ENCODE data around the gene MEI1.
"Not testable (repeated sequence)": the region's sequence is repeated elsewhere in the genome, so short reads cannot be mapped to it uniquely, and the experiment has no call there.

Gene MEI1, protein sequence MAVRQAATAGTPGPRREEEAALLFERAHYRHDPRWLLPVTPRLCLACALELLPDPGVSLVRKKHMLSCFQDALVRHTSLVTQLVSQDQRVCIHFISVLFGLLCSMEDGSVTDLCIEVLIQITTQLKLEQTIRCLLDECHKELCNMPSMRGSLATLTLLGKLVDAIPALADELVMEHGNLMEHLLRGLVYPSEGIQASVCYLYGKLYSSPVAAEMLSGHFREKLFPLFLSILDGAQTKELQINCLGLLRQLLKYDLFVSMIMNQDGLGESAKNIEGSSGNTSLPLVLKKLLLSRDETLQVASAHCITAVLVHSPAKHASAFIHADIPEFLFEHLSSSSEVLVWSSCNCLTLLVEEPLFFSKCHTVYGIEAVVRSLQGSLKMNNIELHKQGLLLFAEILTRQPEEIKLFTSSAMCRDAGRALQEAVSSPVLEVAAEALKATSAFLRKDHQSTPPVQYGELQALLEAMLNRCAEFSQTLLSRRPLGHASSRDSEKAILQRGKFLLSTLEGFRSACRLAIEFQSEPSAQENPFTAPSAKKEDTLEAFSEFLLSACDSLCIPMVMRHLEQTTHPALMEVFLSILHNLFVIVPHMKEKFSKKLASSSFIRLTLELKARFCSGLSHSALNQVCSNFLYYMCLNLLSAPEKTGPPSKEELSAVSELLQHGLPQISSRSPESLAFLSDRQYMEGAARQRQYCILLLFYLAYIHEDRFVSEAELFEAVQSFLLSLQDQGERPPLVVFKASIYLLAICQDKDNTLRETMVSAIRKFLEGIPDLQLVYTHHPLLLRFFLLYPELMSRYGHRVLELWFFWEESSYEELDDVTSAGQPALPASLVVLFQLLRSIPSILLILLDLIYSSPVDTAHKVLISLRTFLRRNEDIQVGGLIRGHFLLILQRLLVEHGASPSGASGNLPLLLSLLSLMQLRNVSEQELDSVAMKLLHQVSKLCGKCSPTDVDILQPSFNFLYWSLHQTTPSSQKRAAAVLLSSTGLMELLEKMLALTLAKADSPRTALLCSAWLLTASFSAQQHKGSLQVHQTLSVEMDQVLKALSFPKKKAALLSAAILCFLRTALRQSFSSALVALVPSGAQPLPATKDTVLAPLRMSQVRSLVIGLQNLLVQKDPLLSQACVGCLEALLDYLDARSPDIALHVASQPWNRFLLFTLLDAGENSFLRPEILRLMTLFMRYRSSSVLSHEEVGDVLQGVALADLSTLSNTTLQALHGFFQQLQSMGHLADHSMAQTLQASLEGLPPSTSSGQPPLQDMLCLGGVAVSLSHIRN

DNA sequence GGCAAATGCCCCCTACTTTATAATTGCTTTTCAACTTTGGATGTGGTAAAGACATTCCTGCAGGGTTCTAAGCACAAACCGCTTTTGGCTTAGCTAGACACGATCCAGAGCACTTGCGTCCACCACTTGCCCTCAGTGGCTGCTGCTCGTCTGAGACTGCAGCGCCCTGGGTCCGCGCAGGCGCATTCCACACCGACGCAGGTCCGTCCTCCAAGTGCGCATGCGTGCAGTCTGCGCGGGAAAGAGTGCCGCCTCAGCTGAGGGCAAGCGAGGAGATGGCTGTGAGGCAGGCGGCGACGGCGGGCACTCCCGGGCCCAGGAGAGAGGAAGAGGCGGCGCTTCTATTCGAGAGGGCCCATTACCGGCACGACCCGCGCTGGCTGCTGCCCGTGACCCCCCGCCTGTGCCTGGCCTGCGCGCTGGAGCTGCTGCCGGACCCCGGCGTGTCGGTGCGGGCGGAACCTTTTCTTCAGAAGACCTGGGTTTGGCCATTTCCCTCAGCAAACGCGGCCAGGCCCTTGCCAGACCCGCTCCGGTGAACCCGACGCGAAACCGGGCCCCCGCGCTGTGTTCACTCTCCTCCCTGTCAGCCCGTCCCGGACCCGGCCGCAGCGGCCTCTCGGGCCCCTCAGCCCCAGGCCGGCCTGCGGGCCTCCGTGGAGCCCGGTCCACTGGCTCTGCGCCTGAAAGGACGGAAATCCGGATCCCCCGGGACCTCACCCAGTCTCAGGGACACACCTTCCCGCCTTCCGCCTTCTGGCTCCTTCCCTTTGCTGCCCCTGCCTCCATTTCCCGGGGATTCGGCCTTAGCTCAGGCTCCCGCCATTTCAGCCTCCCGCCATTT lies at the start of gene MEI1:
TSS of gene MEI1 (plus strand) at position 240 of the 844 bp plus-strand sequence. CDS start at position 276, 36 bp downstream.
- FAIRE-seq: no peak

DNA sequence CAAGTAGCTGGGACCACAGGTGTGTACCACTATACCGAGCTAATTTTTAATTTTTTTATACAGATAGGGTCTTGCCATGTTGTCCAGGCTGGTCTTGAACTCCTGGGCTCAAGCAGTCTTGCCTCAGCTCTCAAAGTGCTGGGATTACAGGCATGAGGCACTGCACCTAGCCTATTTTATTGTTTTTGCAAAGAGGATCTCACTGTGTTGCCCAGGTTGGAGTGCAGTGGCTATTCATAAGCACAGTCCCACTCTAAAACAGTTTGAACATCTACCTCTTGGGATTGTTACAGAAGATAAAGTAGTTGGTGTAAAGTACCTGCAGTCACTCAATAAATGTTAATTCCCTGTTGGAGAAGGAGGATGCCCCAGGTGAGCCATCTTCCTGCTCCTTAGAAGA lies 49.1 kb upstream of the MEI1 start:
- FAIRE-seq: no peak

DNA sequence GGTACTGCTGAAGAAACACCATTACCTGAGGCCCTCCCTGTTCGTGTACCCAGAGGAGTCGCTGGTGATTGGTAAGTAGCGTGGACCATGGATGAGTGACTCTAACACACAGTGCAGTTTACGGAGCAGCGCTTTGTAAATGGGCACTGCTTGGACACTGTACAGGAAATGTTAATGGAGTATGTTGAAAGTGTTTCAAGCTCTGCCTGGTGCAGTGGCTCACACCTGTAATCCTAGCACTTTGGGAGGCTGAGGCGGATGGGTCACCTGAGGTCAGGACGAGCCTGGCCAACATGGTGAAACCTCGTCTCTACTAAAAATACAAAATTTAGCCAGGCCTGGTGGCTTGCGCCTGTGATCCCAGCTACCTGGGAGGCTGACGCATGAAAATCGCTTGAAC lies 48.5 kb upstream of the MEI1 start:
- no peak for FAIRE-seq

DNA sequence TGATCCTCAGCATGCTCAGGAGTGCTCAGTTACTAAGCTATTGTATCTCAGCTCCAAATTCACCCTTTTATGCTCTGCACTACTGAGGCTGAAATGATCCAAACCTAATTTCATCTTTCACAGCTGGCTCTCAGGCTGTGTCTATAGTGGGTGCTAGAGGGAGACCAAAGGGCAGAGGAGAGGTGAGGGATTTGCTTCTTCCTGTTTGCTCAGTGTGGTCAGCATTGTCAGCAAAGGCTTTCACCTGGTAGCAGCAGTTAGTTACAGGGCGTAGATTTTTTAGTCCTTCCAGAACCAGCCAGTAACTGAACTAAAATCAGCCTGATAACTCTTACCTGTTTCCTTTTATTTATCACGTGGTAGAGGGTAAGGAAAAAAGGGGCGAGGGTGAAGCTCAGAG lies 45.0 kb upstream of the MEI1 start:
- no peak for FAIRE-seq

DNA sequence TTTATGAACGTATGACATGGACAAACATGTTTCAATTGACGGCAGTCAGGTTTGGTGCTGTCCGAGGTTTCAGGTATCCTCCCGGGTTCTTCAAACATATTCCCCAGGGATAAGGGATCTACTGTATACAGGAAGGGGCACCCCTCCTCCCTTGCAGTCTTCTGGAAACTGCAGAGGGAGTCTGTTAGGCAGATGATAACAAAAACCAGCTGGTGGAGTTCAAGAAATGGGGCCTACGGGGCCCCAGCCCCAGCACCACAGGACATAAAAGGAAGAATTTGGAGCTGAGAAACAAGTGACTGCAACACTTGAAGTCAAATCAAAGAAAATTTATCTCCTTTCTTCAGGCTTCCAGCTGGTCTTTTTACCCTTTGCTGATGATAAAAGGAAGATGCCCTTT lies 42.7 kb upstream of the MEI1 start:
- no peak for FAIRE-seq

DNA sequence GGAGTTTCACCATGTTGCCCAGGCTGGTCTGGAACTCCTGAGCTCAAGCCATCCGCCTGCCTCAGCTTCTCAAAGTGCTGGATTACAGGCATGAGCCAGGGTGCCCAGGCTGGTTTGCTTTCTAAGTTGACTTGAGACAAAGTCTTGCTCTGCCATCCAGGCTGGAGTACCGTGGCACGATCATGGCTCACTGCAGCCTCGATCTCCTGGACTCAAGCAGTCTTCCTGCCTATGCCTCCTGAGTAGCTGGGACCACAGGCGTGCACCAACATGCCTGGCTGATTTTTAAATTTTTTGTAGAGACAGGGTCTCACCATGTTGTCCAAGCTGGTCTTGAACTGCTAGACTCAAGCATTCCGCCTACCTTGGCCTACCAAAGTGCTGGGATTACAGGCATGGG lies 41.6 kb upstream of the MEI1 start:
- no peak for FAIRE-seq

DNA sequence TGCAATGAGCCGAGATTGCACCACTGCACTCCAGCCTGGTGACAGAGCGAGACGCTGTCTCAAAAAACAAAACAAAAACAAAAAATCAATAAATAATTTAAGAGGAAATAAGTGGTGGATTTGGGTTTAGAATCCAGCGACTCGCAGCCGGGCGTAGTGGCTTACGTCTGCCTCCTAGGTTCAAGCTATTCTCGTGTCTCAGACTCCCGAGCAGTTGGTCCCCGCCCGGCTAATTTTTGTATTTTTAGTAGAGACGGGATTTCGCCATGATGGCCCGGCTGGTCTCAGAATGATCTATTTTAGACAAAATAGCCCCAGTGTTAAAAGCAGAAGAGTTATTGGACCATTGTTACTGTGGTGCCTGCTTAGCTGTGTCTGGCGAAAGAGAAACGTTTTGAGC lies 40.4 kb upstream of the MEI1 start:
- FAIRE-seq: no peak

DNA sequence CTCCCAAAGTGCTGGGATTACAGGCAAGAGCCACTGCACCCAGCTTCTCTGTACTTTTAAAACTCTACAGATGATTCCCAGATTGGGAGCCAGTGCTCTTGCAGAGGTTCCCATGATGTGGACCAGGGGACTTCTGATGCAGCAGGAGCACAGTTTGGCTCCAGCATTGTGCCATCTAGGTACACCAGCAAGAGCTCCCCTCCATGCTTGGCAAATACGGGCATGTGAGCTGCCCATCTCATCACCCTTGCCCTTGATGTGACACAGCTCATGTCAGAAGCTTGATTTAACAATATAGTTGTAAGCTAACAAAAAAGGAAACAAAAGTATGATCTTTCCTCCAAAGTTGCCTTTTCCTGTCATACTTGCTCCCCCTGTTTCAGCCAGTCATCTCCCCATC lies 39.4 kb upstream of the MEI1 start:
- no peak for FAIRE-seq

DNA sequence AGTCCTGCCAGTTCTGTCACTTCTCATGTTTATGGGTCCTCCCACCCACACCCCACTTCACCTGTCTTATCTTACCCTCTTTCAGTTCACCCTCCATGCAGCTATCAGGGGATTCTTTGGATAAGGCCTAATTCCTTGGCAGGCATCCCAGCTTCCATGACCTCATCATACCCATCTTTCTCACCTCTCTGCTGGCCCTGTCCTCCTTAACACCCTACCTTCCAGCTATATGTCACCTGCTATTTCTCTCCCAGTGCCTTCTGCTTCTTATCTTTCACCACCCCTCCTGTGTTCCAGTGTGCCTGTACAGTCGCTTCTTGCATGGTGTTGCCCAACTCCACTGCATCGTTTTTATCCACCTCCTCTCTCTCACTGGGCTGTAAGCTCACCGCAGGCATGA lies 38.9 kb upstream of the MEI1 start:
- FAIRE-seq: no peak

DNA sequence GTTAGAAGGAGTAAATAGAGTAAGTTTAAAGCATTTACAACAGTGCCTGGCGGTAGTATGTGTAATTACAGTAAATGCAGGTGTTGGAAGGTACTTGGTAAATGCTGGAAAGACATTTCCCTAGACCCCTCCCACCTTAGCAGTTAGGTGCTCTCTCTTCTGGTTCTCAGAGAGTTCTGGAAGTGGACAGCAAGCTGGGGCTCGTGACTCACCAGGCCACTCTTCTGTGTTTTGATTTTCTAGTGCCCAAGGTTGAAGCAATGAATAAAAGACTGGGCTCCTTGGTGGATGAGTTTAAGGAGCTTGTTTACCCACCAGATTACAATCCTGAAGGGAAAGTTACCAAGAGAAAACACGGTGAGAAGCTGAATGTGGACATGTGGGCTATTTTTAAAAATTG lies 38.2 kb upstream of the MEI1 start:
- FAIRE-seq: no peak

DNA sequence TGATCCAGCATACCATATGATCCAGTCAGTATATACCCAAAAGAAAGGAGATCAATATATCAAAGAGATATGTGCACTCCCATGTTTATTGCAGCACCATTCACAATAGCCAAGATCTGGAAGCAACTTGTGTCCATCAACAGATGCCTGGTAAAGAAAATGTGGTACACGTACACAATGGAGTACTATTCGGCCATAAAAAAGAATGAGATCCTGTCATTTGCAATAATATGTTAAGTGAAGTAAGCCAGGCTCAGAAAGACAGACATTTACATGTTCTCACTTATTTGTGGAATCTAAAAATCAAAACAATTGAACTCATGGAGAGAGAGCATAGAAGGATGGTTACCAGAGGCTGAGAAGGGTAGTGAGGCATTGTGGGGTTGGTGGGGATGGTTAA lies 37.6 kb upstream of the MEI1 start:
- FAIRE-seq: no peak

DNA sequence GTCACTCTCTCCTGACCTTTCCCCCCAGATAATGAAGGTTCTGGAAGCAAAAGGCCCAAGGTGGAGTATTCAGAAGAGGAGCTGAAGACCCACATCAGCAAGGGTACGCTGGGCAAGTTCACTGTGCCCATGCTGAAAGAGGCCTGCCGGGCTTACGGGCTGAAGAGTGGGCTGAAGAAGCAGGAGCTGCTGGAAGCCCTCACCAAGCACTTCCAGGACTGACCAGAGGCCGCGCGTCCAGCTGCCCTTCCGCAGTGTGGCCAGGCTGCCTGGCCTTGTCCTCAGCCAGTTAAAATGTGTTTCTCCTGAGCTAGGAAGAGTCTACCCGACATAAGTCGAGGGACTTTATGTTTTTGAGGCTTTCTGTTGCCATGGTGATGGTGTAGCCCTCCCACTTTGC lies 35.7 kb upstream of the MEI1 start:
- not testable (repeated sequence) for FAIRE-seq

DNA sequence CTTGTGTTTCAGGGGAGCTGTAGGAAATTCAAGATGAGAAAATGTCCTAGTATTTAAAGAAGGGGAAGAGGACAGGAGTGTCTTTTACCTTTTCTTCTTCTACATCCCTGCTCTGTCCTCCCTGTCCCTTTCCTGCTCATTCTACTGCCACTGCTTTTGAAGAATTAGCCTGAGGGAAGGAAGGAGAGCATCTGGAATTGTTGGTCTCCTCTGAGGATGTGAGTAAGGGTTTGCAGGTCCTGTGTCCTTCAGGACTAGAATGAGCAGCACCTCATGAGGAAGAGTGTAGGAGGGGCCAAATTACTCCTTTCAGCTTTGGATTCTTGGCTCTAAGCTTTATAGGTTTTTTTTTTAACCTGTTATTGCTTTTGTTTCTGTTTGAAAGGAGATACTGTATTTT lies 34.8 kb upstream of the MEI1 start:
- no peak for FAIRE-seq

DNA sequence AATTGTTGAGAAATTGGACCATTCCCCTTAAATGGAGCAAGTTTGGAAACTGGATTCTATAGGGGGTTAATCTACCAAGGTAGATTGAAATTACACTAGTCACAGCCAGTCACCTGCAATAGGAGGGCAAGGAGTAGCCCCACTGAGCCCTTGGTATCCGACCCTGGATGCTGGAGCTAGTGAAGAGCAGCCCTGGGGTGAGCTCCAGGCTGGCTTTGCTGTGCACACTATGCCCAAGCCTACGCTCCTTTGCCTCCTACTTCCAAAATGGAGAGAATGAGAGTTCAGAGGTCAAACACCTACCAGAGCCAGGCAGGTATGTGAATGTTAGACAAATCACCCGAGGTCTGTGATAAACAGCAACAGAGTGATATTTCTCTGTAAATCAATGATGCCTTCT lies 34.4 kb upstream of the MEI1 start:
- FAIRE-seq: no peak

DNA sequence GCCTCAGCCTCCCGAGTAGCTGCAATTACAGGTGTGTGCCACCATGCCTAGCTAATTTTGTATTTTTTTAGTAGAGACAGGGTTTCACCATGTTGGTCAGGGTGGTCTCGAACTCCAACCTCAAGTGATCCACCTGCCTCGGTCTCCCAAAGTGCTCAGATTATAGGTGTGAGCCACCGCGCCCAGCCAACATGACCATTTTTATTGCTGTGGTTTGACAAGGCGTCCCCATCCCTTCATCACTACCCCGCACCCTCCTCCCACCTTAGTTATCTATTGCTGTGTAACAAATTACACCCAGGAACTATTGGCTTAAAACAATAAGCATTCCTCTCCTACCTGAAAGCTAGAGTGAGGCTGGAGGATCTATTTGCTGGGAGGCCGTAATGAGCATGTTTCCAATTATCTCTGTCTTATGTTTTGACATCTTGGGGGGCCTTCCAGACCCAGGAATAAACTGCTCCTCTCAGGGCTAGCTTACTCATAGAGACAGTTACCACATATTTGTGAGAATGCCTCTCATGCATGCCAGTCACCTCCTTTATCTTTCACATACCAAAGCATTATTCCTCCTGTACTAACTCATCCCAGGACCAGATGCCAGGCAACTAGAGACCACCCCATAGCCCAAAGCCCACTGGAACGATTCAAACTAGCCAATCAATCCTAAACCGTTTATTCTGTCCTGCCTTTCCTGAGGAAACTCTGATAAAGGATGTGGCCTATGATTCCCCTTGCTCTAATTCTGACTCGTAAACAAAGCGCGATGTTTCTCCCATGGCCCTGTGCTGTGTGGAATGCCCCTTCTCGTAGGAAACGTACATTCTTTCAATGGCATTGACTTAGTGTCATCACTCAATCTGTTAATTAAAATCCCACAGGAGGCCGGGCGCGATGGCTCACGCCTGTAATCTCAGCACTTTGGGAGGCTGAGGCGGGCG lies 30.1 kb upstream of the MEI1 start:
- FAIRE-seq: no peak

DNA sequence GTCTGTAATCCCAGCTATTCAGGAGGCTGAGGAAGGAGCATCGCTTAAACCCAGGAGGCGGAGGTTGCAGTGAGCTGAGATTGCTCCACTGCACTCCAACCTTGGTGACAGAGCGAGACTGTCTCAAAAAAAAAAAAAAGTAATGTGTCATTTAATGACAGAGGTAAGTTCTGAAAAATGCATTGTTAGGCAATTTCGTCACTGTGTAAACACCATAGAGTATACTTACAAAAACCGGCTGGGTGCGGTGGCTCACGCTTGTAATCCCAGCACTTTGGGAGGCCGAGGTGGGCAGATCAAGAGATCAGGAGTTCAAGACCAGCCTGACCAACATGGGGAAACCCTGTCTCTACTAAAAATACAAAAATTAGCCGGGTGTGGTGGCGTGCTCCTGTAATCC lies 27.2 kb upstream of the MEI1 start:
- not testable (repeated sequence) for FAIRE-seq

DNA sequence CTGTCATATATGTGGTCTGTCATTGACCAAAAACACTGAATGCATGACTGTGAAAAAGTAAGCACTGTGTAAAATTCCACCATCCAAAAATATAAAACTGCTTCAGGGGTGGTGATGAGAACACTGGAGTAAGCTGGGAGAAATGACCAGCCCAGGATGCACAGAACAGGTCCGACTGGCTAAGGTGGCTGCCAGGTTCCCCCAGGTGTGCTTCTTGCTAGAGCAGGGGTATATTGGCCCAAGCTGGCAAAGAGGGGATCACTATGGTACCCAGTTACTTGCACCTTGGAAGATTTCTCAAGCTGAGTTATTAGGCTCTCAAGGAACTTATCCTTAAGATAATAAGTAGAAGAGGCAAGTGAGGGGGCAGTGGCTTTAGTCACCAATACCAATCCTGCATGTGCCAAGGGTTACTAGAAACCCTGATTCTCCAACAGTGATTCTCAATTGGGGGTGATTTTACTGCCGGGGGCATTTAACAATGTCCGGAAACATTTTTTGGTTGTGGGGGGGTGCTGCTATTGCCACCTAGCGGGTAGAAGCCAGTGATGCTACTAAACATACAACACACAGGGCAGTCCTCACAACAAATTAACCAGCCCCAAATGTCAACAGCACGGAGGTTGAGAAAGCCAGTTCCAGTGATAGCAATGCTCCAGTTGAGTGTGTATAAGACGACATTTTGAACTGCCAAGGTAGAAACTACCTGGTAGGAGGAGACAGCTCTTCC lies 26.4 kb upstream of the MEI1 start:
- no peak for FAIRE-seq

DNA sequence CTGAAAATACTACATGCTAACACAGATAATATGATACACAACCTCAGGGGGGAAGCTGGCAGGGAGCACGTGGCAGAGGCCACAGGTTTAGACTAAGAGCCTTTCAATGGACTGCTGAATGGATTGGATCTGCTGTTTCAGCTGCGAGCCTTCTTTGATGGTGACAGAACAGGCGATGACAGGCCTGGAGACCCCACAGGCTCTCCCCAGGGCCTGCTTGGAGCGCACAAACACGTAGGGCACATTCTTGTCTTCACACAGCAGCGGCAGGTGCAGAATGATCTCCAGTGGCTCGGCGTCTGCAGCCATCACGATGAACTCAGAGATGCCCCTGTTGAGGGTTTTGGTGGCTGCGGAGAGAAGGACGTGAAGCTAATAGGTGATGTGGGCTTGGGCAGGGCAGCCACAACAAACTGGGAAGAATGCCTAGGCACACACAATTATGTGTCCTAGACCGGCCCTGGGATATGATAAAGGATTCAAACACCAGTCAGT lies 24.4 kb upstream of the MEI1 start:
- FAIRE-seq: no peak

DNA sequence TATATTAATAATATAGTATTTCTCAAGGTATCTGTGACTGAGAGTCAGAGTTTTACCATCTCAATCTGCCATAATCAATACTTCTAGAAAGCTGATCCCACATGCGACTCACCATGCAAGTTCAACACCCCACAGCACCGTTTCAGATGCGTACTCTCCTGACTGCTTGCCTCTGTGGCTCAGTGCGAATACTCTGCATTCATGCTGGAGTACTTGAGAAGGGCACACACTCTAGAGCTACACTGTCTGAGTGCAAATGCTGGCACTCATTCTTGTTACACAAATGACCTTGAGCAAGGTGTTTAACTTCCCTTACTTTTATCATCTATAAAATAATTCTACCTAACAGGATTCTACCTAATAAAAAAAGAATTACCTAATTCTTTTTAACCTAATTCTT lies 23.2 kb upstream of the MEI1 start:
- FAIRE-seq: no peak

DNA sequence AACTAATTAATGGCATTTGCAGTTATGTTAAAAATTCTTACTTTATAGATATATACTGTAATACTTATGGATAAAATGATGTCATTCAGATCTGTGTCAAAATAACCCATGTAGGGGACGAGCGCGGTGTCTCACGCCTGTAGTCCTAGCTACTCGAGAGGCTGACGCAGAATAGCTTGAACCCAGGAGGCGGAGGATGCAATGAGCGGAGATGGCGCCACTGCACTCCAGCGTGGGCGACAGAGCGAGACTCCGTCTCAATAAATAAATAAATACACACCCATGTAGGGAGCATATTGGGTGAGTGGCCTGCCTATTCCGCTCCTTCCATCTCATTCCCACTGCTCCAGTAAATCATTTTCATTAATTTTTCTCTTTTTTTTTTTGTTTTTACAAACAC lies 17.7 kb upstream of the MEI1 start:
- FAIRE-seq: no peak
